GM13976 (cell line): Measurements from ENCODE around the gene BAZ1B.

ENCODE experiments used
- DNase-seq: peaks from one replicate; pipeline ENCODE4 v3.0.0; 2012; ENCODE audit warnings: low spot score
- in situ Hi-C: fragments of 300-500 bp; cut with MboI; formaldehyde crosslinking; loops from one replicate; pipeline ENCODE4 v1.12.0; 2022; ENCODE audit warnings: low sequenced_read_pairs, mixed read lengths, inconsistent platforms; ENCODE audit not compliant: unreplicated experiment
- TF ChIP-seq, protein P1 (sequence below): IDR thresholded peaks from 2 replicates; pipeline ENCODE4 v1.5.1; 2012; ENCODE audit warnings: borderline replicate concordance, mild to moderate bottlenecking; ENCODE audit not compliant: insufficient read depth; ENCODE audit errors: extremely low read depth, missing control alignments, control extremely low read depth

The BAZ1B gene

DNA sequence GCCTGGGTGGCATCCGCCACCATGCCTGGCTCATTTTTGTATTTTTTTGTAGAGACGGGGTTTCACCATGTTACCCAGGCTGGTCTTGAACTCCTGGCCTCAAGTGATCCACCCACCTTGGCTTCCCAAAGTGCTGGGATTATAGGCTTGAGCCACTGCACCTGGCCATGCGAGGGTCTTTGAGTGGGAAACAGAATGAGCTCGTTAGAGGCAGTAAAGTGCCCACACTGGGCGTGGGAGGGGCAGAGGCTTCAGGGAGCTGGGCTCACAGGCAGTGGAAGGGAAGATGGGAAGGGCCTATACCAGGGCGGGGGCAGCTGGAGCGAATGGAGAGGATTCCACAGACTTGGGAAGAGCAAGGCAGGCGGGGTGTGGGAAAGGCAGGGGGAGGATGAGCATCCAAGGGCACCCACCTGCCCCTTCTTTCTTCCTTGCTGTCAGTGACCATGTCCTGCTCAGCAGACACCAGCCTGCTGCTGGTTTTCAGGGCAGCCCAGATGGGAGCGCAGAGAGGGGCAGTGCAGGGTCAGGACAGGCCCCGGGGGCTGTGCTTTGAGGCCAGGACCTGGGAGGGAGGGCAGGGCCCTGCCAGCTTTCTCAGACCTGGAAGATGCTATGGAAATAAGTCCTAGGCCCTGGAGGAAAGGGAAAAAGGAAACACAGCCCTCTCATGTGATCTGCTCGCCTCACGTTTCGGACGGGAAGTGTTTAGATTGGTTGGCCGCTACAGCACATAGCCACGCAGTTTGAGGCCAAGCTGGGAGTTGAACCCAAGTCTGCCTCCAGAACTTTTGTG, 84.3 kb downstream of the BAZ1B start:
- no peak for DNase-seq
- in situ Hi-C loops = no loop called here
- TF ChIP-seq, protein P1, sequence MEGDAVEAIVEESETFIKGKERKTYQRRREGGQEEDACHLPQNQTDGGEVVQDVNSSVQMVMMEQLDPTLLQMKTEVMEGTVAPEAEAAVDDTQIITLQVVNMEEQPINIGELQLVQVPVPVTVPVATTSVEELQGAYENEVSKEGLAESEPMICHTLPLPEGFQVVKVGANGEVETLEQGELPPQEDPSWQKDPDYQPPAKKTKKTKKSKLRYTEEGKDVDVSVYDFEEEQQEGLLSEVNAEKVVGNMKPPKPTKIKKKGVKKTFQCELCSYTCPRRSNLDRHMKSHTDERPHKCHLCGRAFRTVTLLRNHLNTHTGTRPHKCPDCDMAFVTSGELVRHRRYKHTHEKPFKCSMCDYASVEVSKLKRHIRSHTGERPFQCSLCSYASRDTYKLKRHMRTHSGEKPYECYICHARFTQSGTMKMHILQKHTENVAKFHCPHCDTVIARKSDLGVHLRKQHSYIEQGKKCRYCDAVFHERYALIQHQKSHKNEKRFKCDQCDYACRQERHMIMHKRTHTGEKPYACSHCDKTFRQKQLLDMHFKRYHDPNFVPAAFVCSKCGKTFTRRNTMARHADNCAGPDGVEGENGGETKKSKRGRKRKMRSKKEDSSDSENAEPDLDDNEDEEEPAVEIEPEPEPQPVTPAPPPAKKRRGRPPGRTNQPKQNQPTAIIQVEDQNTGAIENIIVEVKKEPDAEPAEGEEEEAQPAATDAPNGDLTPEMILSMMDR = no peak

DNA sequence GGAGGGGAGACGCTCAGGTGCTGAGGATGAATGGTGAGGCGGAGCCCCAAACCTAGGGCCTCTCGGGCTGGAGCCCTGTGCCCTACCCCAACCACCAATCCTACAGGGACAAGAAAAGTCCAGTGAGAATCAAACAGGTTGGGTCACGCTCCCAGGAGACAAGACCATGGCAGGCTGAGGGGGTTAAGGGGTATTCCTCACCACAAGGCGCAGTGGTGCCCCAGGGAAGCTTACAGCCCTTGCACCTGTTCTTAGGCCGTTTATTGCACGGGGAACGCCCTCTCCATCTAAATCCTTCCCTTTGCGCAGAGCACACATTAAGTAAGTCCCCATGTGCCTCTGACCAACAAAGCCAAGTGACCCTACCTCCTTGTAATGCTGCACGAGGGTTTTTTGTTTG, 85.0 kb downstream of the BAZ1B start:
- TF ChIP-seq, protein P1 = no peak
- in situ Hi-C loops = no loop called here
- no peak for DNase-seq

DNA sequence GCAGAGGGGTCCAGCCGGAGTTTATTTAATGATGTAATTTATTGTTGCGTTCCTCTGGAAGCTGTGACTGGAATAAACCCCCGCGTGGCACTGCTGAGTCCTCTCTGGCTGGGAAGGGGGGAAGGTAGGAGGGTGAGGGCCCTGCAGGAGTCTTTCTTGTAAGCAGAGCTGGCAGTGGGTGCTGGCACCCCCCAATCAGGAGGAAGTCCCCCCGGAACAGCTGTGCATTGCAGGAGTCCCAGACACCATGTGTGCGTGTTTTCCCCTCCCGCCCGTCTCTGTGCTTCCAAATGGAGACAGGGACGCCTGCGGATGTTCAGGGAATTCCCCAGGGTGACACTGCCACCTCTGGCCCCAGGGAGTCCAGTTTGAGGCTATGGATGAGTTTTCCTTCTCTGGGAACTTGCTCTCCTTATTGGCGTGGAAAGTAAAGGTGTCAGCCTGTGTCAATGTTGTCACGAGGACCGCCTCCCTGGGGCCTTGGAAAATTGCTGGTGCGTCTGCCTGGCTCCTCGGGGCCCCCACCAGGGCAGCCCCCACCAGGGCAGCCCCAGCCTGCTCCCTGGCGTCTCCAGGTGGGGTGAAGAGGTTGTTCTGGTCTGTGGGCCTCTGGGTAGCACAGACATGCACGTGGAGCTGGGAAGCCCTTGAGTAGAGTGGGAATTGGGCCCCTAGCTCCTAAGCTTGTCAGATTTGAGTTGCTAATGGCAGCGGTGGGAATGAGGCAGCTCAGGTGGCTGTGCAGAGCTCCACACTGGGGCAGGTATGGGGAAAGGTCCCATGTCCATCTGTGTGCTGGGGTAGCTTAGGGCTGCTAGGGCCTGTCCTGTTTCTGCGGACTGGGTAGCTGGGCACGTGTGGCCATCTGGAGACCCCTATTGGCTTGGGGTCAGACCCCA, 85.8 kb downstream of the BAZ1B start:
- DNase-seq = no peak
- TF ChIP-seq, protein P1 = no peak
- in situ Hi-C loops = no loop called here

DNA sequence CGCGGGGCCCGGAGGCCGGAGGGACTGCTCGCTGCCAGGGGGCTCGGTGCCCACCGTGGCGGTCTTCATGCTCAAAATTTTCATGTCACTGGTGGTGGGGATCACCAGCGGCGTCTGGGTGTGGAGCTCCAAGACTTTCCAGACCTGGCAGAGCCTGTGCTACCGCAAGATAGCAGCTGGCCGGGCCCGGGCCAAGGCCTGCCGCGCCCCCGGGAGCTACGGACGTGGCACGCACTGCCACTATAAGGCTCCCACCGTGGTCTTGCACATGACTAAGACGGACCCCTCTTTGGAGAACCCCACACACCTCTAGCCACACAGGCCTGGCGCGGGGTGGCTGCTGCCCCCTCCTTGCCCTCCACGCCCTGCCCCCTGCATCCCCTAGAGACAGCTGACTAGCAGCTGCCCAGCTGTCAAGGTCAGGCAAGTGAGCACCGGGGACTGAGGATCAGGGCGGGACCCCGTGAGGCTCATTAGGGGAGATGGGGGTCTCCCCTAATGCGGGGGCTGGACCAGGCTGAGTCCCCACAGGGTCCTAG, 86.6 kb downstream of the BAZ1B start:
- in situ Hi-C loops = no loop called here
- DNase-seq = no peak
- TF ChIP-seq, protein P1 = no peak

DNA sequence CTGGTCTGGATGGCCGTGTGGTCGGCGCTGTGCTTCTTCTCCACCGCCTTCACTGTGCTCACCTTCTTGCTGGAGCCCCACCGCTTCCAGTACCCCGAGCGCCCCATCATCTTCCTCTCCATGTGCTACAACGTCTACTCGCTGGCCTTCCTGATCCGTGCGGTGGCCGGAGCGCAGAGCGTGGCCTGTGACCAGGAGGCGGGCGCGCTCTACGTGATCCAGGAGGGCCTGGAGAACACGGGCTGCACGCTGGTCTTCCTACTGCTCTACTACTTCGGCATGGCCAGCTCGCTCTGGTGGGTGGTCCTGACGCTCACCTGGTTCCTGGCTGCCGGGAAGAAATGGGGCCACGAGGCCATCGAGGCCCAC, 87.4 kb downstream of the BAZ1B start:
- DNase-seq = no peak
- in situ Hi-C loops = no loop called here
- TF ChIP-seq, protein P1 = no peak

DNA sequence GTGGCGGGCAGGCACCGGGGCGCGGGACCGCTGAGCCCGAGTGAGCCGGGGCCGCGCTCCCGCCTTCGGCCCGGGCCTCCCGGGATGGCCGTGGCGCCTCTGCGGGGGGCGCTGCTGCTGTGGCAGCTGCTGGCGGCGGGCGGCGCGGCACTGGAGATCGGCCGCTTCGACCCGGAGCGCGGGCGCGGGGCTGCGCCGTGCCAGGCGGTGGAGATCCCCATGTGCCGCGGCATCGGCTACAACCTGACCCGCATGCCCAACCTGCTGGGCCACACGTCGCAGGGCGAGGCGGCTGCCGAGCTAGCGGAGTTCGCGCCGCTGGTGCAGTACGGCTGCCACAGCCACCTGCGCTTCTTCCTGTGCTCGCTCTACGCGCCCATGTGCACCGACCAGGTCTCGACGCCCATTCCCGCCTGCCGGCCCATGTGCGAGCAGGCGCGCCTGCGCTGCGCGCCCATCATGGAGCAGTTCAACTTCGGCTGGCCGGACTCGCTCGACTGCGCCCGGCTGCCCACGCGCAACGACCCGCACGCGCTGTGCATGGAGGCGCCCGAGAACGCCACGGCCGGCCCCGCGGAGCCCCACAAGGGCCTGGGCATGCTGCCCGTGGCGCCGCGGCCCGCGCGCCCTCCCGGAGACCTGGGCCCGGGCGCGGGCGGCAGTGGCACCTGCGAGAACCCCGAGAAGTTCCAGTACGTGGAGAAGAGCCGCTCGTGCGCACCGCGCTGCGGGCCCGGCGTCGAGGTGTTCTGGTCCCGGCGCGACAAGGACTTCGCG, 88.0 kb downstream of the BAZ1B start:
- in situ Hi-C loops = no loop called here
- TF ChIP-seq, protein P1 = no peak
- DNase-seq = no peak
